22Rv1 (cell line): ENCODE results near the gene PHPT1.

Experiments used
- CTCF ChIP-seq: fragments of 450-650 bp; IDR thresholded peaks from 2 replicates; pipeline ENCODE4 v1.5.1; 2017; ENCODE audit warnings: mild to moderate bottlenecking
- ZFX ChIP-seq: fragments of 450-650 bp; IDR thresholded peaks from 2 replicates; pipeline ENCODE4 v1.6.1; 2017; ENCODE audit warnings: antibody characterized with exemption, borderline replicate concordance

- TF ChIP-seq CTCF (no peak), ZFX (no peak)
These were observed 14.5 kb downstream of the PHPT1 start for GRCh38 chr9:136863623-136864273.
